ENCODE results near the gene ENOSF1.
"Not testable (repeated sequence)": the region's sequence is repeated elsewhere in the genome, so short reads cannot be mapped to it uniquely, and the experiment has no call there.

The ENOSF1 gene, protein sequence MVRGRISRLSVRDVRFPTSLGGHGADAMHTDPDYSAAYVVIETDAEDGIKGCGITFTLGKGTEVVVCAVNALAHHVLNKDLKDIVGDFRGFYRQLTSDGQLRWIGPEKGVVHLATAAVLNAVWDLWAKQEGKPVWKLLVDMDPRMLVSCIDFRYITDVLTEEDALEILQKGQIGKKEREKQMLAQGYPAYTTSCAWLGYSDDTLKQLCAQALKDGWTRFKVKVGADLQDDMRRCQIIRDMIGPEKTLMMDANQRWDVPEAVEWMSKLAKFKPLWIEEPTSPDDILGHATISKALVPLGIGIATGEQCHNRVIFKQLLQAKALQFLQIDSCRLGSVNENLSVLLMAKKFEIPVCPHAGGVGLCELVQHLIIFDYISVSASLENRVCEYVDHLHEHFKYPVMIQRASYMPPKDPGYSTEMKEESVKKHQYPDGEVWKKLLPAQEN

DNA sequence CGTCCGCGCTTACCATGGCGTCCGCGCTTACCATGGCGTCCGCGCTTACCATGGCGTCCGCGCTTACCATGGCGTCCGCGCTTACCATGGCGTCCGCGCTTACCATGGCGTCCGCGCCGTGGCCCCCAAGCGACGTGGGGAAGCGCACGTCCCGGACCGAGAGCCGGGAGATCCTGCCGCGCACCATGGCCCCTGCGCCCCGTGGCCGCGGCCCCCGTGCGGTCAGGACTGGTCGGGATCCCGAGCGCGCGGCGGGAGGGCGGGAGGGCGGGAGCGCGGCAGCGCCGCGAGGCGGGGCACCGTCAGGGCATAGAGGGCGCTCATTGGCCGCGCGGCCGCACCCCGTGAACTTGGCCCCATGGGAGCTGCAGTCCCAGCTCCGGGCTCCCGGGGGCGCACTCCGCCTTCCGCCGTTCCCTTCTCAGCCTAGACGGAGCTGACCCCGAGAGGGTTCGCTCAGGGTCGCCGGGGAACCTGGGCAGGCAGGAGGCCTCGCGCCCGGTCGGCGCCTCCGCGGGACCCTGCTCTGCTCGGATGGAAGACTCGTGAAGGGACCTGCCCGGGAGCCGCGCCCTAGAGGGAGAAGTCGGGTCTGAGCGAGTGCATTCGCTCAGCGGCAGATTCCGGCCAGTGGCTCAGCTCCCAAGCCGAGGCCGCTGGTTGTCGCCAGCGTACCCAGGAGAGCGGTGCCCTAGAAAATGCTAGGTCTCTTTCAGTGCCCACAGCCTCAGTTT is at the start of gene ENOSF1:
Gene ENOSF1 (minus strand): TSS at position 230 of the 734 bp plus-strand sequence. CDS start 43 bp downstream, at position 187.
- DNase-seq (ENCODE audit: low read depth in 2 of 2) = peak; percentile 73 to 82

DNA sequence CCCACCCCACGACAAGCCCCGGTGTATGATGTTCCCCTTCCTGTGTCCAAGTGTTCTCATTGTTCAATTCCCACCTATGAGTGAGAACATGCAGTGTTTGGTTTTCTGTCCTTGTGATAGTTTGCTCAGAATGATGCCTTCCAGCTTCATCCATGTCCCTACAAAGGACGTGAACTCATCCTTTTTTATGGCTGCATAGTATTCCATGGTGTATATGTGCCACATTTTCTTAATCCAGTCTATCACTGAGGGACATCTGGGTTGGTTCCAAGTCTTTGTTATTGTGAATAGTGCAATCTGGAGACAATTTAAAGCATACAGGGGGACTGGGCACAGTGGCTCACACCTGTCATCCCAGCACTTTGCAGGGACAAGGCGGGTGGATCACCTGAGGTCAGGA is 47.4 kb upstream of the ENOSF1 start:
- DNase-seq (ENCODE audit: low read depth in 2 of 2) = not testable (repeated sequence)

DNA sequence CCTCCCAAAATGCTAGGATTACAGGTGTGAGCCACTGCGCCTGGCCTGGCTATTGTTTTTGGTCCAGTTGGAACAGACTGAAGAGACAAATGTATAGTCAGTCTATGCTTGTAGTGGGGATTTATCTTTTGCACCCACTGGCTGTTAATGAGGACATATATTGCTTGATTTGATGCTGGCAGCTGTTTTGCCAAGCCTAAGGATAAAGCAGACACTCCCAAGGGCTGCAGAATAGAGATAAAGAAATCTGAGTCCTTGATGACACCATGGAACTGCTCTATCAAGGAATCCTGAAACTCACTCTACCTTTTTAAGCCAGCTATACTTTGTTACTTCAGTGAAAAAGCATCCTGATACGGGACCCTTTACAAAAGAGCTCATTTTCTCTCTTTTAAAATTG is 43.1 kb upstream of the ENOSF1 start:
- DNase-seq (ENCODE audit: low read depth in 2 of 2) = no peak

DNA sequence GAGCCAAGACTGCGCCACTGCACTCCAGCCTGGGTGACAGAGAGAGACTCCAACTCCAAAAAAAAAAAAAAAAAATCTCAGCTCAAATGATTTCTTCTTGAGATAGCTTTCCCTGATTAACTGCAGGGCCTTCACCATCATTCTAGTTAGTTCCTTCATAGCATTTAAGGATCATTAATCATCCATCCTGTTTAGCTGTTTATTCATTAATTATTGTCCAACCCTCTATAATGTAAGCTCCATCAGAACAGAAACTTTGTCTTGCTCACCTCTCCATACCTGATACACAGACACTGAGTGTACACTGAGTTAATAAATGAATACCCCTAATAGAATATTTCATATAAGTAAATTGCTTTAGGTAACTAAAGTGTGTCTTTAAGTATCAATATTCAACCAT is 42.2 kb upstream of the ENOSF1 start:
- no peak for DNase-seq (ENCODE audit: low read depth in 2 of 2)

DNA sequence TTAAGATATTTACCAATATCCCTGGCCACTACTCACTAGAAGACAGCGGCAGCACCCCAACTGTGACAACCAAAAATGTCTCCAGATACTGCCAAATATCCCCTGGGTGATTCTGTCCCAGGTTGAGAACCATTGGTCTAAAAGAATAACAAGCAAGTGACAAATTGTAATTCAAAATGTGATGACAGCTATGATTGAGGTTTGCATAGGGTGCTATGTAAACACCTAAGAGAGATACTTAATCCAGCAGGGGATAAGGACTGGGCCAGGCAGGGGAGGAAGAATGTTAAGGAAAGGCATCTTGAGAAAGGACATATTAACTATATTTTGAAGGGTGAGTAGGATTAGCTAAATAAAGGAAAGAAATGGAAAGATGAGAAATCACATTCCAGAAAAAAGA is 38.0 kb upstream of the ENOSF1 start:
- no peak for DNase-seq (ENCODE audit: low read depth in 2 of 2)

DNA sequence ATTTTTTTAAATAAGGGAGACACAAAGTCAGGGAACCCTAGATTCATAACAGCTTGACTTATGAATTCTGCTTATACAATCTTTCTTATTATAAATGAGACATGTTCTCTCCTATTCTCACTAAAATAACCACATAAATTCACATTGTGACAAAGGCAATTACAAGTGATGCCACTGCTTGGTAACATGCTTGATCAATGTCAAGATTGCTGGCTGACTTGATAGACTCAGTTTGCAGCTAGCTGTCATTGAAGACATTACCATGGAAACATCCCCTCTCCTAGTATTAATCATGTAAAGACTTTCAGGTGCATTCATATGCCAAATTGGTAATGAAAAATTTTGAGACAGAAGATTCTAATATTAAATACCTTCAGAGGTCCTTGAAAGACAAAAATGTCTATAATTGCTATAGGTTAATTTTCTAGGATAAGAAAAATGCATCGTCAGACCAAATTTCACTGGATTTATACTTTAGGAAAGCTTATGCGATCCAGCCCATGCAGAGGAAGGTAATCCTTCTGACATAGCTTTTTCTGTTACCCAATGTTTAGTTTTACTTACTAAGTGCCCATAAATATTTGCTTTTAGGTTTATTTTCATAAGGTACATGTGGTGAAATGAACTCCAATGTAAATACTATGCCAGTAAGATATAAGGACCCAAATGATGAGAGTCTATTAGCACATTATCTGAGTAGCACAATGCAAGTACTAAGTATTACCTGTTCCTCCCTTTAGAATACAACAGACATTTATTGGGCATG is 32.6 kb upstream of the ENOSF1 start:
- no peak for DNase-seq (ENCODE audit: low read depth in 2 of 2)

DNA sequence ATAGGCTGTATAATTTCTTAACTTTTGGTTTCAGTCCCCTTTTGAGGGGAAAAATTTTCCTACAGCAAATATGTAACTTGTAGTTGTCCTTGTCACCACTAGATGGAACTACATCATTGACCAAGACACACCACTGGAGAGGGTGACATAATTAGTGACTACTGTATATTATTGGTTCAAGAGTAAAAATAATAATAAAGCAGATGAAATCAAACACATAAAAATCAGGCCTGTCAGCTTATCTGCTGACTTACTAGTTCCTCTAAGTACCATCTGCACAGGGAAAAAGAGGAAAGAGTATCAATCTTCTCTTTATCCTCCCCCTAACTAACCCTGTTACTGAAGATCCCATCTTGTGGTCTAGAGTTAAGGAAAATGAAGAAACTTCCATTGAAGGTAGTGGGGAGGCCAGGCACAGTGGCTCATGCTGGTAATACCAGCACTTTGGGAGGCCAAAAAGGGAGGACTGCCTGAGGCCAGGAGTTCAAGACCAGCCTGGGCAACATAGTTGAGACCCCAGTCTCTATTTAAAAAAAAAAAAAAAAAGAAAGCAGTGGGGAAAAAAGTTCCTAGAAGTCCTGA is 29.6 kb upstream of the ENOSF1 start:
- DNase-seq (ENCODE audit: low read depth in 2 of 2) = no peak

DNA sequence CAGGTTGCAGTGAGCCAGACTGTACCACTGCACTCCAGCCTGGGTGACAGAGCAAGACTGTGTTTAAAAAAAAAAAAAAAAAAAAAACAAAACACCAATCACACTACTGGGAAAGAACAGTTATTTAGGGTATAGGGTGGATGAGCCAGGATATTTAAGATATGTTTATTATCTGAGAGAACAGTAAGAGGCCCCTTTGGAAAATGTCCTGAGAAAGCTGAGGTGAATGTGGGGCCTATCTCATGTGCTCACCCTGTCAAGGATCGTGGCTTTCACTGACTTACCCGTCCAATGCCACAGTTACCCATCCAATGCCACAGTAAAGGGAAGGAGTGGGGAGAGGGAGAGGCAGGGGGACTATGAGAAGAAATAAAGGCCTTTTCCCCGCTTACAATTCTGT is 19.9 kb upstream of the ENOSF1 start:
- DNase-seq (ENCODE audit: low read depth in 2 of 2) = no peak

DNA sequence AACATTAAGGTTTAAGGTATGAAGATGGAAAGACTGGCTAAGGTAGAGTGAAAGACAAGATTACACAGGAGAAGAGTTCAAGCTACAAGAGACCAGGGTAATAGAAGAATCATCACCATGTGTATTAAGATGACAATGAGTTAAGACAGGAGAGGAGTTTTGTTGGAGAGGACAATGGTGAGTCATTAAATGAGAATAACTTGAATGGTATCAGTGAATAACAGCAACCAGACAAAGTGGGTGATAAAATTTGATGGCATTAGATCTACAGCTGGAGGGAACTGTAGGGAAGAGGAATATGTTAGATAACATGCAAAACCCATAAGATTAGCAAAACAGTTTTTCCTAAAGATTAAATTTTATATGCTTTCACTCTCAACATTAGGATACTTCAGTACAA is 18.8 kb upstream of the ENOSF1 start:
- DNase-seq (ENCODE audit: low read depth in 2 of 2) = no peak

DNA sequence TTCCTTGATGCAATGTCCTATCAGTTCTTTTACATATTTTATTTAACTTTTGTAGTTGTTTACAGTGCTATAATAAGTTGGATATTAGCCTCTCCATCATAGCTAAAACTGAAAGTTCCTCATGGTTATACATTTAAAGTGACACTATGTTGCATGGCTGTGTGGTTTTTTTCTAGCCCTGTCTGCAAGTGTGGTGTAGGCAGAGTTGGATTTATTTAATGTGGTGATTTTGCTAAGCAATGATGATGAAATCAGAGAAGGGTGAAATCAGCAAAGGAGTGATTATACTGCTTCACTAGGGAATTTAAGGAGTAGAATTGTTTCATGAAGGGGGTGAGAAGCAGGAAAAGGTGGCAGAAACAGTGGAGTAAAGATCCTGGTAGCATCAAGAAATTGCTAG is 18.3 kb upstream of the ENOSF1 start:
- no peak for DNase-seq (ENCODE audit: low read depth in 2 of 2)

DNA sequence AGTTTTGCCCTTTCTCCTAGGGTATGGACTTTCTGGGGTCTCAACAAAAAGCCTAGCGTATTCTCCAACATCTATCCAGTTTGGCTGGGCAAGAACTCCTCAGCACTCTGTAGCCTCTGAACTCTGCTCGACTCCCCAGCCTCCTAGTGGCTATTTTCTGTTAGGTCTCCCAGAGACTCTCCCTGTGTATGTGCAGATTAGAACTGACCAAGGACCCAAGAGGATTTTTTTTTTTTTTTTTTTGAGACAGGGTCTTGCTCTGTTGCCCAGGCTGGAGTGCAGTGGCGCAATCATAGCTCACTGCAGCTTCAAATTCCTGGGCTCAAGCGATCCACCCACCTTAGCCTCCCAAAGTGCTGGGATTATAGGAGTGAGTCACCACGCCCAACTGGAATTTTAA is 17.7 kb upstream of the ENOSF1 start:
- not testable (repeated sequence) for DNase-seq (ENCODE audit: low read depth in 2 of 2)

DNA sequence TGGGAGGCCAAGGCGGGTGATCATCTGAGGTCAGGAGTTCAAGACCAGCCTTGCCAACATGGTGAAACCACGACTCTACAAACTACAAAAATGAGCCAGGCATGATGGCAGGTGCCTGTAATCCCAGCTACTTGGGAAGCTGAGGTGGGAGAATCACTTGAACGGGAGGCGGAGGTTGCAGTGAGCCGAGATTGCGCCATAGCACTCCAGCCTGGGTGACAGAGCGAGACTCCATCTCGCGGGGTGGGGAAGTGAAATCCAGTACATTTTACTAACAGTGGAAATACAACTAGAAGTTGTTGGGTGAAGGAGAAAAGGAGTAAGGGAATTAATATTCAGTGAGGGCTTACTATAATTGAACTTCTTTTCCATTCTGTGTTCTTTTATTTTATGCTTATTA is 13.2 kb upstream of the ENOSF1 start:
- DNase-seq (ENCODE audit: low read depth in 2 of 2) = no peak

DNA sequence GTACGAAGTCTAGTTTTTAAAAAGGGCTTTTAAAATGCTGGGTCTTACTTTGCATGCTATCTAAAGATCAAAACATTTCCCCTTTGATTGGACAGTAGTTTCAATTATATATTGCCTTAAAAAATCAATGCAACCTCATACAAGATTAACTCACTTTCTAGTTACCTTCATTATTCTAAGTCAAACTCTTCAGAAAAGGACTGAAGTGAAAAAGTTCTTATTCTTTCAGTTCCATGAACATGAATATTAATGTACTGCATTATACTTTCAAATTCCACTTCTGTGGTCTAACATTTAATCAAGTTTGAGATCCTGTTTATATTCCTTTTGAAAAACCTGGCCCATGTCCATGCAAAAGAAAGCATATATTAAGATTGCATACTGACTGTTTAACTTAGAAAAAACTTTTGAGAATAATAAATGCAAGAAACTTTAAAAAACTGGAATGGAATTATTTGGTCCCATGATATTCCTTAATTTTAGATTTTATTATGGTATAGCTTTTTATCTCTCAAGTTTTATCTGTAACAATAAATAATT is 11.2 kb upstream of the ENOSF1 start:
- no peak for DNase-seq (ENCODE audit: low read depth in 2 of 2)

DNA sequence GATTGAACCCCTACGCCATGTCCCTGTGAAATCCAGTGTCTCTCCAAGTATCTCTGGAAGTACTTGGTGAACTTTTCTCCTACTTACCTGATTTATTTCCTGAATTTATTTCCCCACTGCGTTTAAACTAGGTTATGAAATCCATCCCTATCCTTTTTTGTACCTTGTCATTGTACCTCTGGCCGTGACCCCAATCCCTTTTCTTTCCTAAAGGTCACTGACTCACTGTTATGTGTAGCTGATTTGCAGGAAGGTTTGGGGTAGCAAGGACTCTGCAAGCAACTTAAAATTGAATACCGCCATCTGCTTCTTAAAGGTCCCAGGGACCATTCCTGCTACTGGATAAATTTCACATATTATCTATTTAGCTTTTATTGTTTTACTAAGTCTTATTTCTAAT is 4.6 kb upstream of the ENOSF1 start:
- no peak for DNase-seq (ENCODE audit: low read depth in 2 of 2)

DNA sequence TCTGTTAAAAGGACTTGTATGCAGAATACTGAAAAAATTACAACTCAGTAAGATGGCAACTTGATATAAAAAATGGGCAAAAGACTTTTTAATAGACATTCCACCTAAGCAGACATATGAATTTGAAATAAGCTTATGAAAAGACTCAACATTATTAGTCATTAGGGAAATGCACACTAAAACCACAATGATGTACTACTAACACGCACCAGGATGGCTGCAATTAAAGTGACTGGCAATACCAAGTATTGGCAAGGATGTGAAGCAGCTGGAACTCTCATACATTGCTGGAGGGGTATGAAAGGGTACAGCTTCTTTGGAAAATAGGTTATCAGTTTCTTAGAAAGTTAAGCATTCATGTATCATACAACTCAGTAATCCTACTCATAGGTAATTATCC is 3.2 kb upstream of the ENOSF1 start:
- DNase-seq (ENCODE audit: low read depth in 2 of 2) = no peak

DNA sequence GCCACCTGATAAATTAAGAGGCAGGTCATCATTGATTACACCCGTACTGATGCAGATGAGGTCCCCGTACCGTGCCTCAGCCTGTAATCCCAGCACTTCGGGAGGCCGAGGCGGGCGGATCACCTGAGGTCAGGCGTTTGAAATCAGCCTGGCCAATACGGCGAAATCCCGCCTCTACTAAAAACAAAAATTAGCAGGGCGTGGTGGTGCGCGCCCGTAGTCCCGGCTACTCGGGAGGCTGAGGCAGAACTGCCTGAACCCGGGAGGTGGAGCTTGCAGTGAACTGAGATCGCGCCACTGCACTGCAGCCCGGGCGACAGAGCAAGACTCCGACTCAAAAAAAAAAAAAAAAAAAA is 683 bp upstream of the ENOSF1 start:
- no peak for DNase-seq (ENCODE audit: low read depth in 2 of 2)

DNA sequence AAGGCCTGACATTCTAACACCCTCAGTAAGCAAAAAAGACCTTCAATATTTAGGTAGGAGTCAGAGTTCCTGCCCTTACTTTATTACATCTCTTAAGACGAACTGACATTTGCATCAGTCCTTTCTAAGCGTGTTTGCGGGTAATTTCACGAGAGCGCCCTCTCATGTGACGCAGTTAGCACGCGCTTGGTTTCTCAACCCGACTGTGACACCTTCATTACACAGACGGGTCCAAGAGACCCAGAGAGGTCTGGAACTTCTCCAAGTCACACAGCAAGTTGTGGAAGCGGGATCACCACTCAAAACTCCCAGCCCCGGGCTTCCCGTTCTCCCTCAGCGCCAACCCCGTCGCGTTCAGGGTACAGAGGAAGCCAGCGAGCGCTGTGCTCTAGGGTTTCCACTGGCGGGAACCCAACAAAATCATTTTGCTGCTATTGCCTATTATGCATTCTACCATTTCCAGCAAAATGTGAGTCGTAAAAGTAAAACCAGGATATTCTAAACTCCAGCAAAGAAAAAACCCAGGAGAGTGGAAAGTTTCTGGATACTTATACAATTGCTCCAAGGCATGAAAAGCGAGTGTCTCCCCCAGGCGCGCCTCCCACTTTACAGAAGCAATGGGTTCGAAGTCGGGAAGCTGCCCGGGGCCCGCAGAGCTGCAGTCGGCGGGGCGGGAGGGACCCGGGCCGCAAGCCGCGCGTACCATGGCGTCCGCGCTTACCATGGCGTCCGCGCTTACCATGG is 601 bp downstream of the ENOSF1 start:
- peak; percentile 51 to 60 for DNase-seq (ENCODE audit: low read depth in 2 of 2)

DNA sequence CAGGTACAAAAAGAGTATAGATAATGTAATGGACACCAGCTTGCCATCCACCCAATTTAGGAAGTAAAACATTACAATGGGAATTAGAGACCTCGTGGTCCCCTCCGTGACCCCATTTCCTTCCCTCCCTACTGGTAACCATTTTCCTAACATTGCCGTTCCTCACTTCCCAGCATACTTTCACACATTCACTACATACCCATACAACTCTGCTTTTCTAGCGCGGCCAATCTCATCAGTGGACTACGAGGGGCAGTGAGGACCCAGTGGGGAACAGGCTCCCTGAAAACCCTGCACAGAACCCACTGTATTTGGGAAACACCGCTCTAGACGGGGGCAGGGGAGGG is 1.1 kb downstream of the ENOSF1 start:
- DNase-seq (ENCODE audit: low read depth in 2 of 2) = no peak

DNA sequence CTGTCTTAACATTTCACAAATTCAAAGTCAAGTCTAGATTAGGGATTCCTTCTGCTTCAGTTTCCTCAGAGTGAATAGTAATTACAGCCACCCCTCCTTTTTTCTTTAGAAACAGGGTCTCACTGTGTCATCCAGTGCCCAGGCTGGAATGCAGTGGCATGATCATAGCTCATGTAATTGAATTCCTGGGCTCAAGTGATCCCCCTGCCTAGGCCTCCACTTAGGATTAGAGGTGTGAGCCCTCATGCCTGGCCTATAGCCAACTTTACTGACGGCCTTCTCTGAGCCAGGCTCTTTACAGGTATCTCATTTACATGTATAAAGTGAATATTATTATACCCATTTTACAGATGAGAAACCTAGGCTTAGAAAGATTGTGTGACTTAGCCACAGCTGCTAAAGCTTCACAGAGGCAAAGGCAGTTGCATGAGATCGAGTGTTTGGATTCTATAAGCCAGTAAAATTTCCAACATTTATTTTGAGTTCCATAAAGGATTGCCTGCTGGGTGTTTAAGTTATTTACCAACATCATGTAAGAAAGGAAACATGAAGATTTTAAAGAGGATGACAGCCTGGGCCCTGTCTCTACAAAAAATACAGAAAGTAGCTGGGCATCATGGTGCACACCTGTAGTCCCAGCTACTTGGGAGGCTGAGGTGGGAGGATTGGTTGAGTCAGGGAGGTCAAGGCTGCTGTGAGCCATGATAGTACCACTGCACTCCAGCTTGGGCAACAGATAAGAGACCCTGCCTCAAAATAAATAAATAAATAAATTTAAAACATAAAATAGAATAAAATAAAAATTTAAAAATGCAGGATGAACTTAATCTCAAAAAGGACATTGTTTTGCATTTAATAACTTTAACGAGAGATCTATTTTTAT is 1.8 kb downstream of the ENOSF1 start:
- DNase-seq (ENCODE audit: low read depth in 2 of 2) = no peak

DNA sequence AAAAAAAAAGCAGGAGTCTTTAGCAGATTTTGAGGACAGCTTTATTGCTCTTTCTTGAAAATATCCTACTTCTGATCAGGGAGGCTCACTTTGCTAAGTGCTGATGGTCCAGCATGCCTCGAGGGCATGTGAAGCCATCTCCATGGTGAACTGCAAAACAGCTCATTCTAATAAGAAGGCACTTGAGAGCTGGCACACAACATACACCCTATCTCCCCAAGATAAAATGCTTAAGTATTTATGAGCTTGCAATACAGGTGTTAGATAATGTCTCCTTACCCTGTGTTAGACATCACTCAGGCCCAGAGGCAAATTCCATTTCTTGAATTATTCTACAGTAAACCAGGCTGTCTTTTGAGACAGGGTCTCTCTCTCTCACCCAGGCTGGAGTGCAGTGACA is 2.7 kb downstream of the ENOSF1 start:
- DNase-seq (ENCODE audit: low read depth in 2 of 2) = no peak
